ENCODE results near the gene RAB6B.

RAB6B gene

GRCh38 chr3:133932009-133932408 lies 36.3 kb upstream of the RAB6B start:
- no peaks in the 10 kb centered on the region for H3K9me3 ChIP-seq (ENCODE audit: control insufficient read depth, insufficient read depth, low read depth, low read length)
- H3K4me3 ChIP-seq (ENCODE audit: low read depth, low read length), result no peak overlapping the region
- H3K27ac ChIP-seq (ENCODE audit: extremely low read depth, low read depth, low read length), result no peak overlapping the region
- no peaks in the 10 kb centered on the region for H3K4me1 ChIP-seq (ENCODE audit: control insufficient read depth, insufficient read depth, low read length)
- TF ChIP-seq BCL6B (tag by site-specific recombination; IDR thresholded peaks at IDR 0.05), result no peak
- TF ChIP-seq ZNF366 (tag by site-specific recombination; conservative IDR thresholded peaks at IDR 0.05), result no peak
- TF ChIP-seq ZNF148 (tag by site-specific recombination; IDR thresholded peaks at IDR 0.05; ENCODE audit: borderline replicate concordance), result no peak
- no peak for TF ChIP-seq ZNF398 (tag by site-specific recombination; IDR thresholded peaks at IDR 0.05)
- no peak for TF ChIP-seq KLF7 (tag by site-specific recombination; IDR thresholded peaks at IDR 0.05; ENCODE audit: borderline replicate concordance)
- no peak for TF ChIP-seq ZSCAN16 (tag by site-specific recombination; IDR thresholded peaks at IDR 0.05)
- TF ChIP-seq ZNF510 (tag by site-specific recombination; IDR thresholded peaks at IDR 0.05; ENCODE audit: insufficient replicate concordance), result no peak
- TF ChIP-seq ZNF837 (tag by site-specific recombination; IDR thresholded peaks at IDR 0.05), result no peak
- no peak for TF ChIP-seq ZNF211 (tag by site-specific recombination; IDR thresholded peaks at IDR 0.05; ENCODE audit: low read depth)
- no peak for TF ChIP-seq ZNF239 (tag by site-specific recombination; IDR thresholded peaks at IDR 0.05)
- no peak for TF ChIP-seq ZNF324 (tag by site-specific recombination; IDR thresholded peaks at IDR 0.05)
- TF ChIP-seq ZNF843 (tag by site-specific recombination; IDR thresholded peaks at IDR 0.05), result no peak
- TF ChIP-seq BCL11B (tag by site-specific recombination; IDR thresholded peaks at IDR 0.05; ENCODE audit: low read depth), result no peak
- no peak for TF ChIP-seq ZNF544 (tag by site-specific recombination; IDR thresholded peaks at IDR 0.05)
- CTCF ChIA-PET, result interaction anchor here (0.7 to 6.3 kb wide), 4 partner anchors 100 to 369 kb away, joined by 3 to 45 read pairs (median 23); no protein-coding TSS in a partner anchor
- POLR2A ChIA-PET, result no interaction called here
- no peaks in the 10 kb centered on the region for H3K36me3 ChIP-seq (ENCODE audit: control insufficient read depth in 2 of 2, insufficient read depth in 1 of 2, low read length in 2 of 2)

GRCh38 chr3:133931084-133931483 lies 35.4 kb upstream of the RAB6B start:
- H3K4me1 ChIP-seq (ENCODE audit: control insufficient read depth, insufficient read depth, low read length), result no peaks in the 10 kb centered on the region
- ChIA-PET CTCF (interaction anchor here (0.5 to 6.3 kb wide), 8 partner anchors 13 to 282 kb away, joined by 3 to 45 read pairs (median 6); no protein-coding TSS in a partner anchor), POLR2A (no interaction called here)
- no peaks in the 10 kb centered on the region for H3K9me3 ChIP-seq (ENCODE audit: control insufficient read depth, insufficient read depth, low read depth, low read length)
- no peak overlapping the region for H3K4me3 ChIP-seq (ENCODE audit: low read depth, low read length)
- H3K27ac ChIP-seq (ENCODE audit: extremely low read depth, low read depth, low read length), result no peak overlapping the region
- no peaks in the 10 kb centered on the region for H3K36me3 ChIP-seq (ENCODE audit: control insufficient read depth in 2 of 2, insufficient read depth in 1 of 2, low read length in 2 of 2)
- TF ChIP-seq ZNF785 (tag by site-specific recombination; IDR thresholded peaks at IDR 0.05) (no peak), ZNF157 (tag by site-specific recombination; IDR thresholded peaks at IDR 0.05) (no peak), ZFP37 (tag by site-specific recombination; IDR thresholded peaks at IDR 0.05) (no peak), GLI4 (tag by site-specific recombination; IDR thresholded peaks at IDR 0.05) (no peak), KLF10 (tag by site-specific recombination; IDR thresholded peaks at IDR 0.05) (no peak), ZNF704 (tag by site-specific recombination; IDR thresholded peaks at IDR 0.05) (no peak), ZNF423 (tag by site-specific recombination; IDR thresholded peaks at IDR 0.05) (no peak), ZBTB10 (tag by site-specific recombination; IDR thresholded peaks at IDR 0.05) (no peak), ZNF830 (tag by site-specific recombination; IDR thresholded peaks at IDR 0.05; ENCODE audit: low read depth) (no peak), ZNF488 (tag by site-specific recombination; IDR thresholded peaks at IDR 0.05) (no peak), ZNF211 (tag by site-specific recombination; IDR thresholded peaks at IDR 0.05; ENCODE audit: low read depth) (no peak), ZNF114 (tag by site-specific recombination; IDR thresholded peaks at IDR 0.05) (no peak)

All from HEK293 (cell line).